Endothelial cell of umbilical vein (primary cell): ENCODE results near the gene FNIP1. TPM values are rescaled to one million over a fixed set of nuclear protein-coding genes. Genes with fewer than 3 reads are reported as not detected.

ENCODE experiments used
- BruUV-seq: library from RNA; stranded (reverse); fragments of 400-500 nt; replicated peaks from 2 replicates; lab custom pipeline; 2021; lab: Mats Ljungman, UMichigan
- CTCF ChIA-PET: fragments of 300-600, 350-600 bp; sonication (Branson Sonifier 250); formaldehyde crosslinking; loops from one replicate; lab custom pipeline; 2021; ENCODE audit warnings: antibody characterized with exemption, inconsistent platforms; lab: Charles Lee
- POLR2A ChIA-PET: fragments of 300-600, 350-600 bp; sonication (Branson Sonifier 250); formaldehyde crosslinking; loops from one replicate; lab custom pipeline; 2021; ENCODE audit warnings: antibody characterized with exemption, inconsistent platforms; lab: Charles Lee
- DNase-seq: peaks from one replicate; pipeline ENCODE4 v3.0.0-alpha.2; 2011; ENCODE audit warnings: low read depth, low spot score
- FAIRE-seq: peaks from 2 replicates; lab custom pipeline; 2011; peaks lifted over from hg19 to GRCh38; lab: Jason Lieb, UNC
- H2AFZ ChIP-seq: 2 replicates; pipeline ENCODE4 v1.6.0; 2012; ENCODE audit warnings: low read depth, low read length, control low read depth, inconsistent platforms
- H3K27ac ChIP-seq: 2 replicates; pipeline ENCODE4 v1.5.1; 2011; ENCODE audit warnings: low read depth, mild to moderate bottlenecking, control low read depth, low read length, moderate library complexity; ENCODE audit not compliant: insufficient read depth
- H3K27me3 ChIP-seq, 2 experiments: 2 replicates each; pipeline versions ENCODE4 v1.6.0 to v1.6.1; 2011; ENCODE audit warnings: low read length in 2 of 2, mixed read lengths in 1 of 2; ENCODE audit not compliant: control insufficient read depth in 2 of 2, insufficient read depth in 2 of 2
- H3K36me3 ChIP-seq, 2 experiments: 2 replicates in 1 of 2; 3 replicates in 1 of 2; pipeline ENCODE4 v1.5.1; 2011; ENCODE audit warnings: low read length in 2 of 2, mild to moderate bottlenecking in 1 of 2, moderate library complexity in 1 of 2; ENCODE audit not compliant: control insufficient read depth in 2 of 2, insufficient read depth in 2 of 2; ENCODE audit errors: extremely low read depth in 1 of 2
- H3K4me1 ChIP-seq: 3 replicates; pipeline ENCODE4 v1.5.1; 2011; ENCODE audit warnings: mild to moderate bottlenecking, low read length; ENCODE audit not compliant: control insufficient read depth, insufficient read depth; ENCODE audit errors: extremely low read depth
- H3K4me2 ChIP-seq: 2 replicates; pipeline ENCODE4 v1.6.1; 2011; ENCODE audit warnings: low read length, control low read depth, mixed read lengths; ENCODE audit not compliant: insufficient read depth
- H3K4me3 ChIP-seq, 3 experiments: fragments of 200-600 bp in 1 of 3; sonication (generic), shearing (Covaris generic) in 1 of 3; replicated peaks in 1 of 3; 2 replicates each; pipeline ENCODE4 v1.5.1; 2011 to 2016; ENCODE audit warnings: control low read depth in 3 of 3, low read length in 3 of 3, mild to moderate bottlenecking in 2 of 3, inconsistent platforms in 1 of 3, low read depth in 1 of 3, moderate library complexity in 1 of 3; ENCODE audit not compliant: insufficient read depth in 1 of 3
- H3K79me2 ChIP-seq: 2 replicates; pipeline ENCODE4 v1.6.0; 2012; ENCODE audit warnings: low read length, inconsistent platforms; ENCODE audit not compliant: control insufficient read depth, insufficient read depth
- H3K9ac ChIP-seq: replicated peaks from 2 replicates; pipeline ENCODE3; 2011; ENCODE audit warnings: low read length, control low read depth; ENCODE audit not compliant: insufficient read depth; ENCODE audit errors: extremely low read depth
- H3K9me1 ChIP-seq: replicated peaks from 3 replicates; pipeline ENCODE4 v1.6.0; 2011; ENCODE audit warnings: mild to moderate bottlenecking, low read length; ENCODE audit not compliant: control insufficient read depth, insufficient read depth; ENCODE audit errors: extremely low read depth
- H3K9me3 ChIP-seq: replicated peaks from 2 replicates; pipeline ENCODE4 v1.5.1; 2012; ENCODE audit warnings: low read length, inconsistent platforms; ENCODE audit not compliant: control insufficient read depth, insufficient read depth
- H4K20me1 ChIP-seq: replicated peaks from 2 replicates; pipeline ENCODE3; 2011; ENCODE audit warnings: mild to moderate bottlenecking, low read length; ENCODE audit not compliant: control insufficient read depth, insufficient read depth; ENCODE audit errors: extremely low read depth
- CTCF ChIP-seq, 2 donors: IDR thresholded peaks; 1 replicate in 1 of 2; 2 replicates in 1 of 2; pipeline ENCODE4 v1.5.1; 2011; ENCODE audit warnings: low read length in 2 of 2, mild to moderate bottlenecking in 2 of 2, moderate library complexity in 2 of 2, control low read depth in 1 of 2, inconsistent platforms in 1 of 2, low read depth in 1 of 2; ENCODE audit not compliant: insufficient read depth in 1 of 2; ENCODE audit errors: extremely low read depth in 1 of 2
- EZH2 ChIP-seq: IDR thresholded peaks from 2 replicates; pipeline ENCODE4 v1.6.1; 2012; ENCODE audit warnings: borderline replicate concordance, low read depth, mild to moderate bottlenecking, moderate library complexity, low read length, inconsistent platforms; ENCODE audit not compliant: severe bottlenecking
- FOS ChIP-seq: IDR thresholded peaks from 2 replicates; pipeline ENCODE4 v1.6.1; 2011; ENCODE audit warnings: mild to moderate bottlenecking, low read length, moderate library complexity, borderline replicate concordance; ENCODE audit not compliant: insufficient read depth
- GATA2 ChIP-seq: IDR thresholded peaks from 2 replicates; pipeline ENCODE4 v1.7.0; 2011; ENCODE audit warnings: low read depth, mild to moderate bottlenecking, moderate library complexity, mixed read lengths, low read length; ENCODE audit not compliant: insufficient read length, insufficient read depth
- JUN ChIP-seq: IDR thresholded peaks from 2 replicates; pipeline ENCODE4 v1.6.1; 2011; ENCODE audit warnings: borderline replicate concordance, low read depth; ENCODE audit not compliant: insufficient read length, insufficient read depth
- MAX ChIP-seq: IDR thresholded peaks from 2 replicates; pipeline ENCODE4 v1.6.1; 2011; ENCODE audit not compliant: insufficient read depth, insufficient read length
- MYC ChIP-seq: IDR thresholded peaks from one replicate; pipeline ENCODE4 v1.6.1; 2011; ENCODE audit warnings: mild to moderate bottlenecking, low read depth, low read length
- POLR2A ChIP-seq: IDR thresholded peaks from 2 replicates; pipeline ENCODE4 v1.6.1; 2012; ENCODE audit warnings: low read depth, mild to moderate bottlenecking, control low read depth, low read length
- POLR2AphosphoS5 ChIP-seq: IDR thresholded peaks from 2 replicates; pipeline ENCODE4 v1.6.1; 2012; ENCODE audit warnings: low read depth, mild to moderate bottlenecking, control low read depth, low read length, moderate library complexity; ENCODE audit not compliant: insufficient read depth
- dilution Hi-C: fragments of 300-500 bp; cut with MboI; formaldehyde crosslinking; loops from one replicate; pipeline ENCODE4 v1.15.0; 2019; ENCODE audit warnings: low sequenced_read_pairs; ENCODE audit not compliant: extremely low pct_ligation_motif_present
- intact Hi-C: fragments of 100-400 bp; cut with micrococcal nuclease; formaldehyde crosslinking; loops from one replicate; pipeline ENCODE4 v1.10.0; 2022
- polyA plus RNA-seq, 4 experiments: library from polyadenylated mRNA; depleted of rRNA in 3 of 4; stranded (reverse) in 3 of 4; unstranded in 1 of 4; fragments of >200 nt; gene quantifications; 2 replicates each; pipeline versions ENCODE4 v1.2.1 to v1.2.3, GENCODE V29; 2011 to 2012; ENCODE audit warnings: missing spikeins in 1 of 4
- total RNA-seq: library from RNA; stranded (reverse); gene quantifications from 2 replicates; pipeline ENCODE4 v1.2.3, GENCODE V29; 2021

The FNIP1 gene
- total and polyA plus RNA-seq, 2 donors (not counting 3 experiments of a cell fraction or from before 2014, with no cell fraction given), result 5.9 to 27.3 TPM

- no peaks in the 10 kb centered on the region for H3K79me2 ChIP-seq
- FAIRE-seq, result no peak
Measured at GRCh38 chr5:131654776-131655175, 142.0 kb downstream of the FNIP1 start.

More at GRCh38 chr5:131654776-131655175, 142.0 kb downstream of the FNIP1 start:
- dilution Hi-C loops (no loop called here), intact Hi-C loops (no loop called here)
- H3K27me3 ChIP-seq, result no peaks in the 10 kb centered on the region
- H3K27ac ChIP-seq, result no peak overlapping the region
- H4K20me1 ChIP-seq, result no peaks in the 10 kb centered on the region
- no peaks in the 10 kb centered on the region for H3K9me1 ChIP-seq
- no TSS peak for BruUV-seq
- H3K9ac ChIP-seq, result no peak overlapping the region
- CTCF ChIA-PET, result no interaction called here
- H3K36me3 ChIP-seq, result peaks cover 2 to 18% of the 10 kb centered on the region in 2 experiments
- H2AFZ ChIP-seq, result no peak overlapping the region
- H3K4me1 ChIP-seq, result peaks cover 1% of the 10 kb centered on the region
- H3K4me3 ChIP-seq, result no peak overlapping the region
- no peaks in the 10 kb centered on the region for H3K9me3 ChIP-seq
- no peak overlapping the region for H3K4me2 ChIP-seq
- TF ChIP-seq FOS (no peak), GATA2 (no peak), POLR2AphosphoS5 (no peak), JUN (no peak), EZH2 (no peak), POLR2A (no peak), MYC (no peak), CTCF (IDR thresholded peaks at IDR 0.05; ENCODE audit: extremely low read depth in 1 of 2, insufficient read depth in 1 of 2, low read depth in 1 of 2, low read length in 2 of 2) (no peak), MAX (no peak)
- DNase-seq, result no peak
- POLR2A ChIA-PET, result no interaction called here
